CD4-positive, alpha-beta T cell treated with Interleukin-21 for 1 hour (primary cell): ENCODE measurements around the gene CBLIF.
"Not testable (repeated sequence)": the region's sequence is repeated elsewhere in the genome, so short reads cannot be mapped to it uniquely, and the experiment has no call there.

Source experiments
- DNase-seq: peaks from one replicate; pipeline ENCODE4 v3.0.0-alpha.2; 2020

Gene CBLIF

GRCh38 chr11:59791639-59792038 lies 53.7 kb downstream of the CBLIF start:
- DNase-seq = no peak

- no peak for DNase-seq
Observed at GRCh38 chr11:59787816-59788215, 57.5 kb downstream of the CBLIF start.

DNA sequence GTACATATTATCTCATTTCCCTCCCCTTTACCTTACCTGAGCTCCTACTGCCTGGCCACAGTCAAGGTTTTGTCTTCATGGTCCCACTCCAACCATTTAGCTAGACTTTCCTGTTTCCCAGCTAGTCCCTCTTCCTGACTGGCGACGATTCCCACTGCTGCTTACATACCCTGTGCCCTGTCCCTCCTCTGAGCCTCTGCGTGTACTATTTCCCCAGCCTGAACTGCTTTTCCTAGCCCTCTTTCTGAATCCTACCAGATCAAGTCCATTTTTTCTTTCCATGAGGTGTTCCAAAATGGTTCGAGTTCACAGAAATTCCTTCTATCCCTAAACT lies 58.1 kb downstream of the CBLIF start:
- DNase-seq = no peak

DNA sequence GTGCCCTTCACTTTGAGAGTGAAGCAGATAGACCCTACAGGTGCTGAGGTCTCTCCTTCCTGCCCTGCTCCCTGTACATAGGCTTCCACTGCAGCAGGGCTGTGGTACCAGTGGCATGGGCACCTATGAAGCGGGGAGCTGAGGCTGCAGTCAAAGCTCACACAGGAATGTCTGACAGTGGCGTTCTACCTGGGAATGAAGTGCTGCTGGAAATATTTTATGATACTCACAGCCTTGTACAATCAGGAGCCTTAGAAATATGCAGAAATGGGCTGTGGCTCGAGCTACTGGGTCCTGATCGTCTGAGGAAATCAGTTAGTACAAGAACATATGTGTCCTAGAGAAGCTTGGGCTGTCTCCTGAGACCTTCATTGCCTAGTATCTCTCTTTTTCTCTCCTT lies 59.5 kb downstream of the CBLIF start:
- DNase-seq = no peak

GRCh38 chr11:59784441-59784840 lies 60.9 kb downstream of the CBLIF start:
- not testable (repeated sequence) for DNase-seq

DNA sequence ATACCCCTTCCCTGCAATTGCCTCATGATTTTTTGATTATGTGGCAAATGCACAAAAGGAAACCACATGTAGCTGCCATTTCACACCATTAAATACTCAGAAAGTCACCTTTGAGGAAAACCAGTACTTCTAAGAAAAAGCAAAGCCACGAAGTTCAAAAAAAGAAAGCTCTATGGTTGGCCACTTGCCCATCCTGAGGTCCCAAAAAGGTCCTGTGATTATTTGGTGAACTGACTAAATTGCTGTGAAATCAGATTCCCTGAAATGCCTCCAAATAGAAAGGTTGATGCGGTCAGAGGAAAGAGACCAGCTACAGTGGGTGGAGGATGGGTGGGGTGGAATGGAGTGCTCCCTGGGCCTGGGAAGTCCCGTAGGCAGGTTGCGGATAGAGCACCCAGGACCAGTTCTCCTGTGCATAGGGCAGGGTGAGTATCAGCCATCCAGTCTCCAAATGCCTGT lies 61.6 kb downstream of the CBLIF start:
- no peak for DNase-seq

- no peak for DNase-seq
Observed at GRCh38 chr11:59782080-59782479, 63.2 kb downstream of the CBLIF start.

DNA sequence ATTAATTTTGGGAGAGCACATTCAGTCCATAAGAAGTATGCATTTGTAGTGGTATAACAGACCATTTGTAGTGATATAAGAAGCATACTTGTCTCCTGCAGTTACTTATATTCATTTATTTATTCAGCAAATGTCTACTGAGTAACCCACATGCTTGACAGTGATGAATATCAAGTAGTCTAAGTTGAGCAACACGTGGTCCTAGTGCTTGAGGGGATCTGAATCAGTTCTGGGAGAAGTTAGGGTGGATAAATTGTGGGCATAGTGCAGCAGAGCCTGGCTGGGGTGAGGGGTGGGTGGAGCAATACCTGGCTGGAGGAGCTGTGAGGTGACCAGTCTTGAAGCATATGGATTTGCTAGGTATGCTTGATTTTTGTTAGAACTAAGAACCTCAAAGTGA lies 65.8 kb downstream of the CBLIF start:
- DNase-seq = no peak
